Hypothalamus (tissue), 51 donors: Measurements from ENCODE around the gene NANP.

ENCODE experiments used
- DNase-seq, 51 donors: peaks; one replicate each; lab custom pipeline; 2025; lab: John Stamatoyannopoulos, UW

Gene NANP

GRCh38 chr20:25573288-25574251 is 50.2 kb downstream of the NANP start:
- DNase-seq, result no peak

DNA sequence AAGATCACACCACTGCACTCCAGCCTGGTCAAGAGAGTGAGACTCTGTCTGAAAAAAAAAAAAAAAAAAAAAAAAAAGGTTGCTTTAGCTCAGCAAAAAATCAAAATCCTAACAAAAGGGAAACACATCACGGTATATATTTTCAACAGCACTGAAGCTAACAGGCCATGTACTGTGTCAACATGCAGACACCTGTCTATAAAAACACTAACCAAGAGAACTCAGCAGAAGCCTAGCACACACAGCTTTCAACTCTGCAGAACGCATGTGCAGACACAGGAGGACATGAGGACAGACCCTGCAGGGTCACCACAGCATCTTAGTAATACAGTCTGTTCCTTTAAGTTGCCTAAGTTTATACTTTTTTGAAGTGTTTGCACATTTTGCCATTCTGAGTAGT is 52.0 kb downstream of the NANP start:
- DNase-seq, result no peak

DNA sequence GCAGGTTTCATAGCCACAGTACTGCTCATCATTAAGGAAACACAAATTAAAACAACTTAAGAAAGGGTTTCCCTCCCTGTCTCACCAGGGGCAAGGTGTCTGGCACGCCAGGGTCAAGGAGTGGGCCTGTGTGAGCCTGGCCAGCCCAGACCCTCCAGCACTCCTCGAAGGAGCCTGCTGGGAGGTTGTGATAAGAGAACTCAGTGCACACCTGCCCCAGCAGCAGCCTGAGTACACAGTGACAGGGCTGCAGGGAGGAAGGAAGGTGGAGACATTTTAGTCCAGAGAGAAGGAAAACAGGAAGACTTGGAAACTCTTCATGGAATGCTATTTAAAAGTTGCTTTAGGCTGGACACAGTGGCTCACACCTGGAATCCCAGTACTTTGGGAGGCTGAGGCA is 52.6 kb downstream of the NANP start:
- no peak for DNase-seq

GRCh38 chr20:25570148-25570530 is 53.7 kb downstream of the NANP start:
- no peak for DNase-seq

DNA sequence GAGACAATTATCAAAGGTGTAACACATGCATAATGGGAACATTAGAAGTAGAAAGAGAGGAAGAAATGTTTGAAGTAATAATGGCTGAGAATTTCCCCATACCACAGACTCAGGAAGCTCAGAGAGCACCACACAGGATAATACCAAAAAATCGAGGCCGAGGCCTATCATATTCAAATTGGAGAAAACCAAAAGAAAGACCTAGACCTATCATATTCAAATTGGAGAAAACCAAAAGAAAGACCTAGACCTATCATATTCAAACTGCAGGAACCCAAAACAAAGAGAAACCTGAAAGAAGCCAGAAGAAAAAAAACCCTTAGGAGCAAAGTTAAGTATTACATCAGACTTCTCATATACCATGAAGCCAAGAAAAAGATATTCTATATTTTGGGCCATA is 56.5 kb downstream of the NANP start:
- no peak for DNase-seq

GRCh38 chr20:25566821-25567220 is 57.0 kb downstream of the NANP start:
- no peak for DNase-seq

- DNase-seq, result no peak
These were observed 58.1 kb downstream of the NANP start for GRCh38 chr20:25565578-25566157.

GRCh38 chr20:25563876-25564275 is 59.9 kb downstream of the NANP start:
- no peak for DNase-seq

DNA sequence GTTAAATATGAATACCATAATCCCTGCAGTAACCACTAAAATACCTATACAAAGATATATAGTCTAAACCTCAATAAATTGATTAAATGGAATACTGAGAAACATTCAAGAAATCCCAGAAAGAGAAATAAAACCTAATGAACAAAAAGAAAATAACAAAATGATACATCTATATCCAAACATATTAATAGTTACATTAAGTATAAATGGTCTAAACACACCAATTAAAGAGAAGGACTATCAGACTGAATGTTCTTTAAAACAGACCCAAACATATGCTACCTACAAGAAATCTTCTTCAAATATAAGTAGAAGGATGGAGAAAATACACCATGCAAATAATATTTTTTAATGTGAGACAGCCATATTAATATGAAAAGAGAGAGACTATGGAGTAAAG is 60.5 kb downstream of the NANP start:
- no peak for DNase-seq
